ENCODE measurements around the gene INS.
"Not testable (repeated sequence)": the region's sequence is repeated elsewhere in the genome, so short reads cannot be mapped to it uniquely, and the experiment has no call there.

The INS gene

GRCh38 chr11:2131371-2132236 is 29.4 kb downstream of the INS start:
- DNase-seq, result no peak

GRCh38 chr11:2130881-2131352 is 30.1 kb downstream of the INS start:
- DNase-seq, result no peak

GRCh38 chr11:2129699-2130366 is 31.2 kb downstream of the INS start:
- DNase-seq, result no peak

DNA sequence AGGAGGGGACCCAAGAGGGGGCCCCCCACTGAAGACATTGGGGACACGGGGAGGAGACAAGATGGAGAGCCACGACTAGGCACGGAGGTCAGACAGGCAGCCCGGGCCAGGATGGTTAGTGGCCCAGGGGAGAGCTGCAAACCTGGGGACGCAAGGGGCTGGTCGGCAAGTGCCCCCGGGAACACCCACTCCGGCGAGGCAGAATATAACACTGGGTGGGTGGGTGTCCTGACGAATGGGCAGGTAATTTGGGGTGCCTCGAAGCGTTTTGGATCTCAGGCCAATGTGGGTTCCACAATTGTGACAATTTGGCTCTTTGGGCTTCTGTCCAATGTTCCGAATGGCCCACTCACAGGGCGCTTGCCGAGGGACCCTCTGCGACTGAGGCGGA is 31.7 kb downstream of the INS start:
- no peak for DNase-seq

- DNase-seq, result no peak
Observed at GRCh38 chr11:2128511-2129307, 32.3 kb downstream of the INS start.

DNA sequence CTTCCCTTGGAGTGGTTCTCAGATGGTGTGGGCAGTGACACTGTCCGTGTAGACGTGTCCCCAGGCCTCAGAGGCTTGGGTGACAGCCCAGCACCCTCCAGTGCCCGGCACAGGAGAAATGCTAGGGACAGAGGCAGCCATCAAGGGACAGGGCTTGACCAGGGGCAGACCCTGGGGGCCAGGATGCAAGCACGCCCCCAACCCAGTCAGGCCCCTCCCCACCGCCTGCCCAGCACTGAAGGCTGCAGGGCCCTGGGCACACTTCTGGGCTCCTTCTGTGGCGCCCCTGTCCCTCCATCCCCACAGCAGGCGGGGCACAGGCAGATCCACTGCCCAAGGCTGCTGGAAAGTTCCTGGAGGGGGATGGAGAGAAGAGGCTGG is 32.9 kb downstream of the INS start:
- DNase-seq, result no peak

- DNase-seq, result no peak
Observed at GRCh38 chr11:2127482-2128129, 33.4 kb downstream of the INS start.

DNA sequence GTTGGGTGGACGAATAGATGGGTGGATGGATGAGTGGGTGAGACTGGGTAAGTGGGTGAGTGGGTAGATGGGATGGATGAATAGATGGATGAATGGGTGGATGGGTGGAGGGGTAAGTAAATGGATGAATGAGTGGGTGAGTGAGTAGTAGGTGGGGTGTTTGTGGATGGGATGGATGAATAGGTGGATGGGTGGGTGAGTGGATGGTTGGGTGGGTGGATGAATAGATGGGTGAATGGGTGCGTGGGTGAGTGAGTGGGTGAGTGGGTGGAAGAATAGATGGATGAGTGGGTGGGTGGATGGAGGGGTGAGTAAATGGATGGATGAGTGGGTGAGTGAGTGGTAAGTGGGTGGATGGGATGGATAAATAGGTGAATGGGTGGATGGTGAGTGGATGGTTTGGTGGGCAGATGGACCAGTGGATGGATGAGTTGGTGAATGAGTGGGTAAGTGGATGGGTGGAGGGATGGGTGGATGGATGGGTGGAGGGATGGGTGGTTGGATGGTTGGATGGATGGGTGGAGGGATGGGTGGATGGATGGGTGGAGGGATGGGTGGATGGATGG is 34.4 kb downstream of the INS start:
- no peak for DNase-seq

GRCh38 chr11:2124736-2125484 is 36.1 kb downstream of the INS start:
- not testable (repeated sequence) for DNase-seq

GRCh38 chr11:2123628-2123960 is 37.4 kb downstream of the INS start:
- no peak for DNase-seq

GRCh38 chr11:2122907-2123627 is 37.9 kb downstream of the INS start:
- peak; percentile 36 for DNase-seq

GRCh38 chr11:2122222-2122906 is 38.6 kb downstream of the INS start:
- no peak for DNase-seq

DNA sequence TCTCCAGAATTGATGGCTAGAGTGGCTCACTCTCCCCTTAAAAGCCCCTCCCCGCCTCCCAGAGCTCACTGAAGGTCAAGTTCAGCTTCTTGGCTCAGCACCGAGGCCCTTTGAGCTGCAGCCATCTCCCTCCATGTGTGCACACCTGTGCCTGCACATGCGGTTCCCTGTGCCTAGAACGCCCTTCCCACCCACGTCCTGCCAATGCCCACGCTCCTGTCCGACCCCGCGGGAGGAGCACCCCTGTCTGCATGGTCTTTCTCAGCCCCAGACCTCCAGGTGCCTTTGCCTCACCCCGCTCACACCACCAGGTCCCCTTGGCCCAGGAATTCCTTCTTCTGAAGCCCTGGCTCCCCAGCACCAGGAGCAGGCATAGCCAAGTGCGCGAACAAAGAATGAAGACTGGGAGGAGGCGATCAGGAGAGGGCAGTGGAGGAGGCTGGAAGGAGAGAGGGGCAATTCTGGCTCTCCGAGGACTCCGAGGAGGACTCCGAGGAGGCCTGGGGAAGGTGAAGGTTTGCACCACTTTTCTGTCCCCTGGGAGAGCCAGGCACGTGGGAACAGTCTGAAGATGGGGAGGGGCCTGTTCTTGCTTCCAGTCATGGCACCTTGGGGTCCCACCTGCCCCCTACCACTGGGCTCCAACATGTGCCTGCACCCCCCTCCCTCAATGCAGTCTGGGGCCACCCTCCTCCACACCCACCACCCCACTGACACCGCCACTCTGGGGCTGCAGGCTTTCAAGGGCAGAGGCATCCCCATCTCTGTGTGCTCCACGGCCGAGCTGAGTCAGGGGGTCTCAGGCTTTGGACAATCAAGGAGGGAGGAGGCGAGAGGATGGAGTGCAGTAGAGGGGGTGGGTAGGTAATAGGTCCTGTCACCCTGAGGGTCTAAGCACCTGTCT is 39.5 kb downstream of the INS start:
- DNase-seq, result no peak

DNA sequence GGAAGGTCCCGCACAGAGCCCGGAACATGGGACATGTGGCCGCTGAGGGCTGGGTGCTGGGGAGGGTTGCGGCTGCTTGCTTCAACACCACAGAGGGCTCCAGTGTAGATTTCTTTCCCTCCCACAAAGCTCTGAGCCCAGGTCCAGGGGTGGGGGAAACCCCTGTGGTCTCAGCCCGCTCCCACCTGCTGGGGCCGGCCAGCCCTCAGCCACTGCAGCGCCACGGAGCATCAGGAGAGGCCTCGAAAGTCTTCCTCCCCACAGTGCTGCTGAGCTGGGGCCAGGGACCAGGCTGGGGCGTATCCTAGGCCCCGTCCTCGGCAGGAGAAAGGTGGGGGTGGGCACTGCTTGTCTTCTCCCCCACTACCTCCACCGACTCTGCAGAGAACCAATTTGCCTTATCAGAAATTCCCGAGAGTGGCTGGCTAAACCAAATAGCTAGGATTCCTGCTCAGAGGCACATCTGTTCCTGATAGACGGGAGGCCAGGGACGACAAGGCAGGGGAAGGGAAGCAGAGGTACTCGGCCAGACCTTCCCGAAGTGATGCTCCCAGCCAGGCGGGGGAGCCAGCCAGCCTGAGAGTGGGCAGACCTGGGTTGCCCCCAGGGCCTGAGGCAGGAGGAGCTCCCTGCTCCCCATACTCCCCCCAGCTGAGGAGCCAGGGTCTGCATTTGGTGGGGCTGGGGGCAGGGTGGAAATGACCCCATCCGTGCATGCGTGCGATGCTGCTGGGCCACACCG is 40.5 kb downstream of the INS start:
- no peak for DNase-seq

- no peak for DNase-seq
Observed at GRCh38 chr11:2118677-2119076, 42.3 kb downstream of the INS start.

DNA sequence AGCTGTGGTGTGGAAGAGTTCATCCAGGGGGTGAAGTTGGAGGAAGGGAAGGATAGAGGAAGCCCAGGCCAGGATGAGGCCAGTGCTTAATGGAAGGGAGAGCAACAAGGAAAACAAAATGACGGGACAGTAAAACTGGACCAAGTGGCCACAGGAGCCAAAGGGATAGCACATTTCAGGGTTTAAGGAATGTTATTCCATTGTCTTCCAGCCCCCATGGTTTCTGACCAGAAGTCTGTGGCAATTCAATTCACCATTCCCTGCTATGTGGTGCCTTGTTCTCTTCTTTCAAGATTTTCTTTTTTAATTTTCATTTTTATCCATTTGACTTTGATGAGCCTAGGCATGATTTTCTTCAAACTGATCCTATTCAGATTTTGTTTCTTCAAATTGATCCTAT is 44.3 kb downstream of the INS start:
- DNase-seq, result no peak

- no peak for DNase-seq
Observed at GRCh38 chr11:2115308-2115707, 45.7 kb downstream of the INS start.

DNA sequence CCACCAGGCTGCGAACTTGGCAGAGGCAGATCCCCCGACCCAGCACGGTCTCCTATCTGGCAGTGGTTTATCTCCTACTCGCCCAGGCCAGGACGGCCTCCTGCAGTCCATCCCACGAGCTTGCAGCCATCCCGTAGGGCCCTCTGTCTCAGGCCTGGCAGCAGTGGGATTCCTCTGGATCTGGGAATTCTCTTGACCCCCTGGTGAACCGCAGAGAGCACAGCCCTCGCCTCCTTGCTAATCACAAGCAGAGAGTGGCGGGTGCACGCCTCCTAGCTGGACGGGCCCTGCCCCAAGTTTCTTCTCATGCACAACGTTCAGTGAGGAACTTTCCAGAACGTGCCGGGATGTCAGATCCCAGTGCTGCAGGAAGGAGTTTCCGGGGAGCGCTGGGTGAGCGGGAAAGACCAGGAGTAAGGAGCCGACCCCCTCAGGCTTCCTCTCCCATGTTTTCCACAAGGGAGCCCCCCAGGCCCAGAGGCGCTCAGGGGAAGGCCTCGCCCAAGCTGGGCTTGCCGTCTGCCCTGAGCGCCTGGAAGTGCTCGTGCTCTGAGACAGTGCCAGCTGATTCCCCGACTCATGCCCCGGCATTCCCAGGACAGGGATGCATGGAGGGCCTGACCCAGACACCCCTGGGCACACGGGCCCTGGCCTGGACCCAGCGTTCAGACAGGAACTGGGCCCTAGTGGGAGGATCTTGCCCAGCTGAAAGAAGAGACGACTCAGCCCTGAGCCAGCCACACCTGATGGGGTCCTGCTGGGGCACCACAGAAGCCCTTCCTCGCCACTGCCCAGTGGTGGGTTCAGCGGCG is 46.4 kb downstream of the INS start:
- DNase-seq, result no peak

Data from DMS53 (cell line).